K562 (cell line): ENCODE data around the gene NVL.

Source experiments
- AFF1 ChIP-seq, 2 experiments: fragments of 450-650 bp; IDR thresholded peaks; 2 replicates each; pipeline ENCODE4 v1.6.1; 2018; ENCODE audit warnings: mild to moderate bottlenecking in 2 of 2, low read depth in 1 of 2; ENCODE audit not compliant: partially characterized antibody in 2 of 2
- ARID3A ChIP-seq: IDR thresholded peaks from 2 replicates; pipeline ENCODE4 v1.6.1; 2012; ENCODE audit warnings: low read depth, low read length, improper control_type of control experiment, borderline replicate concordance
- CC2D1A ChIP-seq: fragments of 450-650 bp; IDR thresholded peaks from 2 replicates; pipeline ENCODE4 v1.6.1; 2017; ENCODE audit warnings: mild to moderate bottlenecking
- COPS2 ChIP-seq: fragments of 450-650 bp; conservative IDR thresholded peaks from 2 replicates; pipeline ENCODE4 v1.6.1; 2016; ENCODE audit warnings: mild to moderate bottlenecking, moderate library complexity
- FOS ChIP-seq: IDR thresholded peaks from 3 replicates; pipeline ENCODE4 v1.6.1; 2011; ENCODE audit not compliant: insufficient read length; ENCODE audit errors: extremely low read depth
- HDAC2 ChIP-seq: fragments of 450-650 bp; IDR thresholded peaks from 2 replicates; pipeline ENCODE4 v1.6.1; 2016; ENCODE audit warnings: mild to moderate bottlenecking
- HMBOX1 ChIP-seq: sonication (generic); IDR thresholded peaks from 2 replicates; pipeline ENCODE4 v1.6.1; 2016
- MAFK ChIP-seq: IDR thresholded peaks from 2 replicates; pipeline ENCODE4 v1.6.1; 2011; ENCODE audit warnings: low read length, improper control_type of control experiment
- SOX6 ChIP-seq: fragments of 450-650 bp; IDR thresholded peaks from 2 replicates; pipeline ENCODE4 v1.6.1; 2014; ENCODE audit warnings: mild to moderate bottlenecking
- TEAD4 ChIP-seq, 2 experiments: sonication (generic) in 1 of 2; formaldehyde crosslinking in 1 of 2; IDR thresholded peaks; 2 replicates each; pipeline versions ENCODE4 v1.6.1 to v1.8.0; 2012 to 2022; ENCODE audit warnings: borderline replicate concordance in 1 of 2, inconsistent platforms in 1 of 2, low read length in 1 of 2, mild to moderate bottlenecking in 1 of 2, missing genetic modification reagents in 1 of 2
- ZBTB49 ChIP-seq: sonication (generic); formaldehyde crosslinking; IDR thresholded peaks from 2 replicates; pipeline ENCODE4 v1.8.0; 2022; ENCODE audit warnings: missing genetic modification reagents, mild to moderate bottlenecking, borderline replicate concordance
- ZNF785 ChIP-seq: fragments of 250-450 bp; sonication (Bioruptor Pico); IDR thresholded peaks from 2 replicates; pipeline ENCODE4 v1.4.0; 2020; ENCODE audit warnings: mild to moderate bottlenecking
- TF ChIP-seq, protein P1 (sequence below): fragments of 250-450 bp; sonication (Bioruptor Pico); IDR thresholded peaks from 2 replicates; pipeline ENCODE4 v1.5.0; 2020; ENCODE audit warnings: mild to moderate bottlenecking, borderline replicate concordance

DNA sequence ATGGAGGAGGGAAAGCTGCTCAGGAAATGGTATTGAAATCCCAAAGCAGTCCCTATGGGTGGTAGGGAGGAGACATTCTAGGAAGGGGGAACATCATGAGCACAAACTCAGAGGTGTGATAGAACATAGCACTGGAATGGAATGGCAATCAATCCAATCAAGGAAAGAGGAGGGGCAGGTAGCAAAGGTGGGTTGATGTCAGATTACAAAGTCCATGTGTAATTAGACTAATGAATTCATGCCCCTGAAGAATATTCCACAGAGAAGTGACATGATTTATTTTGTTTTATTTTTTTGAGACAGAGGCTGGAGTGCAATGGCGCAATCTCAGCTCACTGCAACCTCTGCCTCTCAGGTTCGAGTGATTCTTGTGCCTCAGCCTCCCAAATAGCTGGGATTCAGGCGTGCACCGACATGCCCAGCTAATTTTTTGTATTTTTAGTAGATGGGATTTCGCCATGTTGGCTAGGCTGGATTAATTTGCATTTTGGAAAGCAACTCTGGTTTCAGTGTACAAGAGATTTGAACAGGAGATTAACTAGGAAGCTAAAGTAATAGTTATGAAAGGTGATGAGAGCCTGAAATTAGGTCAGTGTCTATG, 110.9 kb downstream of the NVL start:
- no peak for TF ChIP-seq ZNF785 (CRISPR knock-in tag)
- no peak for TF ChIP-seq CC2D1A
- TF ChIP-seq AFF1 (IDR thresholded peaks at IDR 0.05; ENCODE audit: low read depth in 1 of 2, partially characterized antibody in 2 of 2) = no peak
- TF ChIP-seq SOX6 = no peak
- TF ChIP-seq MAFK = no peak
- TF ChIP-seq, protein P1, sequence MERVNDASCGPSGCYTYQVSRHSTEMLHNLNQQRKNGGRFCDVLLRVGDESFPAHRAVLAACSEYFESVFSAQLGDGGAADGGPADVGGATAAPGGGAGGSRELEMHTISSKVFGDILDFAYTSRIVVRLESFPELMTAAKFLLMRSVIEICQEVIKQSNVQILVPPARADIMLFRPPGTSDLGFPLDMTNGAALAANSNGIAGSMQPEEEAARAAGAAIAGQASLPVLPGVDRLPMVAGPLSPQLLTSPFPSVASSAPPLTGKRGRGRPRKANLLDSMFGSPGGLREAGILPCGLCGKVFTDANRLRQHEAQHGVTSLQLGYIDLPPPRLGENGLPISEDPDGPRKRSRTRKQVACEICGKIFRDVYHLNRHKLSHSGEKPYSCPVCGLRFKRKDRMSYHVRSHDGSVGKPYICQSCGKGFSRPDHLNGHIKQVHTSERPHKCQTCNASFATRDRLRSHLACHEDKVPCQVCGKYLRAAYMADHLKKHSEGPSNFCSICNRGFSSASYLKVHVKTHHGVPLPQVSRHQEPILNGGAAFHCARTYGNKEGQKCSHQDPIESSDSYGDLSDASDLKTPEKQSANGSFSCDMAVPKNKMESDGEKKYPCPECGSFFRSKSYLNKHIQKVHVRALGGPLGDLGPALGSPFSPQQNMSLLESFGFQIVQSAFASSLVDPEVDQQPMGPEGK = no peak
- TF ChIP-seq ZBTB49 (CRISPR knock-in tag) = no peak
- TF ChIP-seq ARID3A = no peak
- no peak for TF ChIP-seq FOS
- TF ChIP-seq HDAC2 = no peak
- no peak for TF ChIP-seq HMBOX1
- TF ChIP-seq COPS2 = no peak
- no peak for TF ChIP-seq TEAD4 (IDR thresholded peaks at IDR 0.05; ENCODE audit: low read length)
- no peak for TF ChIP-seq TEAD4 (CRISPR knock-in tag; IDR thresholded peaks at IDR 0.05; ENCODE audit: borderline replicate concordance)
